WTC11 (cell line): ENCODE data around the gene TCTN1. TPM values are rescaled to one million over a fixed set of nuclear protein-coding genes. Genes with fewer than 3 reads are reported as not detected.

Experiments
- ATAC-seq: fragments of 200-7000 bp; cut with Tn5 transposase; 2 replicates; pipeline ENCODE4 v1.10.0; 2021; ENCODE audit warnings: mild to moderate bottlenecking, moderate library complexity
- CTCF ChIA-PET: fragments of 300-600 bp; sonication (Branson Sonifier 250); formaldehyde crosslinking; loops from one replicate; lab custom pipeline; 2021; ENCODE audit warnings: antibody characterized with exemption; lab: Charles Lee
- POLR2A ChIA-PET: fragments of 350-600 bp; sonication (Branson Sonifier 250); formaldehyde crosslinking; loops from one replicate; lab custom pipeline; 2021; ENCODE audit warnings: antibody characterized with exemption; lab: Charles Lee
- DNase-seq: peaks from one replicate; pipeline ENCODE4 v3.0.0; 2021; ENCODE audit warnings: low spot score
- H3K27ac Mint-ChIP-seq: 2 replicates; pipeline ENCODE4 v1.8.0; 2021; ENCODE audit warnings: mixed read lengths
- H3K27me3 Mint-ChIP-seq: 2 replicates; pipeline ENCODE4 v1.8.0; 2021; ENCODE audit warnings: low read depth, mild to moderate bottlenecking, moderate library complexity, mixed read lengths
- H3K36me3 Mint-ChIP-seq: 2 replicates; pipeline ENCODE4 v1.8.0; 2021; ENCODE audit warnings: mixed read lengths
- H3K4me1 Mint-ChIP-seq: 2 replicates; pipeline ENCODE4 v1.8.0; 2022; ENCODE audit warnings: mixed read lengths
- H3K4me3 Mint-ChIP-seq: 2 replicates; pipeline ENCODE4 v1.8.0; 2021; ENCODE audit warnings: mild to moderate bottlenecking, moderate library complexity, mixed read lengths
- H3K9me3 Mint-ChIP-seq: 2 replicates; pipeline ENCODE4 v1.8.0; 2021; ENCODE audit warnings: mixed read lengths
- CREM ChIP-seq: sonication (generic); formaldehyde crosslinking; IDR thresholded peaks from 2 replicates; pipeline ENCODE4 v1.8.1; 2022; ENCODE audit warnings: mild to moderate bottlenecking, missing genetic modification reagents, moderate library complexity
- EMX1 ChIP-seq: fragments of 250-450 bp; sonication (Bioruptor Pico); IDR thresholded peaks from 2 replicates; pipeline ENCODE4 v1.8.0; 2021; ENCODE audit warnings: mild to moderate bottlenecking
- ESRRA ChIP-seq: sonication (generic); formaldehyde crosslinking; IDR thresholded peaks from 2 replicates; pipeline ENCODE4 v1.8.1; 2022; ENCODE audit warnings: mild to moderate bottlenecking, missing genetic modification reagents, borderline replicate concordance
- FOXJ3 ChIP-seq: sonication (generic); formaldehyde crosslinking; IDR thresholded peaks from 2 replicates; pipeline ENCODE4 v1.9.0; 2021; ENCODE audit warnings: missing genetic modification reagents, mild to moderate bottlenecking, borderline replicate concordance
- FOXP1 ChIP-seq: sonication (generic); formaldehyde crosslinking; IDR thresholded peaks from 2 replicates; pipeline ENCODE4 v1.8.0; 2022; ENCODE audit warnings: missing genetic modification reagents, mild to moderate bottlenecking, moderate library complexity, borderline replicate concordance
- GRHL2 ChIP-seq: fragments of 250-450 bp; sonication (Bioruptor Pico); IDR thresholded peaks from 2 replicates; pipeline ENCODE4 v1.8.0; 2022; ENCODE audit warnings: mild to moderate bottlenecking, moderate library complexity; ENCODE audit not compliant: insufficient replicate concordance, severe bottlenecking
- KAT7 ChIP-seq: sonication (generic); formaldehyde crosslinking; IDR thresholded peaks from 2 replicates; pipeline ENCODE4 v1.8.1; 2023; ENCODE audit warnings: missing genetic modification reagents, mild to moderate bottlenecking, borderline replicate concordance
- NR1H2 ChIP-seq: sonication (generic); formaldehyde crosslinking; IDR thresholded peaks from 2 replicates; pipeline ENCODE4 v1.9.0; 2021; ENCODE audit warnings: mild to moderate bottlenecking, moderate library complexity, missing genetic modification reagents
- NR3C1 ChIP-seq: sonication (generic); formaldehyde crosslinking; conservative IDR thresholded peaks from 2 replicates; pipeline ENCODE4 v1.8.1; 2023; ENCODE audit warnings: low read depth, mild to moderate bottlenecking, missing genetic modification reagents
- ZNF416 ChIP-seq: fragments of 250-450 bp; sonication (Bioruptor Pico); IDR thresholded peaks from 2 replicates; pipeline ENCODE4 v1.9.0; 2021; ENCODE audit warnings: mild to moderate bottlenecking, inconsistent platforms
- total RNA-seq: library from RNA; stranded (reverse); gene quantifications from 3 replicates; pipeline ENCODE4 v1.2.3, GENCODE V29; 2021
- TF ChIP-seq, protein P1 (sequence below): sonication (generic); formaldehyde crosslinking; conservative IDR thresholded peaks from 2 replicates; pipeline ENCODE4 v1.8.1; 2023; ENCODE audit warnings: mild to moderate bottlenecking, low read depth, missing genetic modification reagents, moderate library complexity
- TF ChIP-seq, protein P2 (sequence below): sonication (generic); formaldehyde crosslinking; IDR thresholded peaks from 2 replicates; pipeline ENCODE4 v1.8.0; 2022; ENCODE audit warnings: missing genetic modification reagents
- TF ChIP-seq, protein P3 (sequence below): fragments of 250-450 bp; sonication (Bioruptor Pico); IDR thresholded peaks from 2 replicates; pipeline ENCODE4 v2.1.2; 2022; ENCODE audit warnings: mild to moderate bottlenecking, moderate library complexity
- TF ChIP-seq, protein P4 (sequence below): sonication (generic); formaldehyde crosslinking; IDR thresholded peaks from 2 replicates; pipeline ENCODE4 v1.8.1; 2022; ENCODE audit warnings: low read depth, mild to moderate bottlenecking, moderate library complexity, missing genetic modification reagents, borderline replicate concordance
- TF ChIP-seq, protein P5 (sequence below): sonication (generic); formaldehyde crosslinking; IDR thresholded peaks from 2 replicates; pipeline ENCODE4 v1.8.0; 2022; ENCODE audit warnings: mild to moderate bottlenecking, missing genetic modification reagents

TCTN1 gene
- total RNA-seq, 1 experiment from 2014 or later, result 10.3 TPM

DNA sequence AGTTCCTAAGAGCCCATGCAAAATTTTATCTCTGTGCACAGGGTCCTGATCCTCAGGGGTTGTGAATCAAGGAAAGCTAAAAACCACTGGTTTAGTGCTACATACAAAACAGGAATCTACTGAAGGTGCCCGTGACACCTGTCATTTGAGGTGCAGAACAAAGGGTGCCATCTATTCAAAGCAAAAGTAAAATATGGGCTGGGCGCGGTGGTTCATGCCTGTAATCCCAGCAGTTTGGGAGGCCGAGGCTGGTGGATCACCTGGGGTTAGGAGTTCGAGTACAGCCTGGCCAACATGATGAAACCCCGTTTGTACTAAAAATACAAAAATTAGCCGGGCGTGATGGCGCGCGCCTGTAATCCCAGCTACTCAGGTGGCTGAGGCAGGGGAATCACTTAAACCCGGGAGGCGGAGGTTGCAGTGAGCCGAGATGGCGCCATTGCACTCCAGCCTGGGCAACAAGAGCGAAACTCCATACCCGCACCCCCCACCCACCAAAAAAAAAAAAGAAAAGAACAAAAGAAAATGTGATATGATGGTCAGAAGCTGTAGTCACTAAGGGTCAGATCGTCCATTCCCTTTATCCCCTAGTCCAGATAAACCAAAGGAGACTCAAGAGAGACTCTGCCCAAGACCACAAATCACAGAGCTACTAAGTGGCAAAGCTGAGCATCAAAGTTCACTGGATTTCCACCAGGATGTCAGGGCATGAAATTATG lies 34.2 kb upstream of the TCTN1 start (continued):
- TF ChIP-seq, protein P1, sequence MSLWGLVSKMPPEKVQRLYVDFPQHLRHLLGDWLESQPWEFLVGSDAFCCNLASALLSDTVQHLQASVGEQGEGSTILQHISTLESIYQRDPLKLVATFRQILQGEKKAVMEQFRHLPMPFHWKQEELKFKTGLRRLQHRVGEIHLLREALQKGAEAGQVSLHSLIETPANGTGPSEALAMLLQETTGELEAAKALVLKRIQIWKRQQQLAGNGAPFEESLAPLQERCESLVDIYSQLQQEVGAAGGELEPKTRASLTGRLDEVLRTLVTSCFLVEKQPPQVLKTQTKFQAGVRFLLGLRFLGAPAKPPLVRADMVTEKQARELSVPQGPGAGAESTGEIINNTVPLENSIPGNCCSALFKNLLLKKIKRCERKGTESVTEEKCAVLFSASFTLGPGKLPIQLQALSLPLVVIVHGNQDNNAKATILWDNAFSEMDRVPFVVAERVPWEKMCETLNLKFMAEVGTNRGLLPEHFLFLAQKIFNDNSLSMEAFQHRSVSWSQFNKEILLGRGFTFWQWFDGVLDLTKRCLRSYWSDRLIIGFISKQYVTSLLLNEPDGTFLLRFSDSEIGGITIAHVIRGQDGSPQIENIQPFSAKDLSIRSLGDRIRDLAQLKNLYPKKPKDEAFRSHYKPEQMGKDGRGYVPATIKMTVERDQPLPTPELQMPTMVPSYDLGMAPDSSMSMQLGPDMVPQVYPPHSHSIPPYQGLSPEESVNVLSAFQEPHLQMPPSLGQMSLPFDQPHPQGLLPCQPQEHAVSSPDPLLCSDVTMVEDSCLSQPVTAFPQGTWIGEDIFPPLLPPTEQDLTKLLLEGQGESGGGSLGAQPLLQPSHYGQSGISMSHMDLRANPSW (CRISPR knock-in tag), result no peak
- TF ChIP-seq, protein P2, sequence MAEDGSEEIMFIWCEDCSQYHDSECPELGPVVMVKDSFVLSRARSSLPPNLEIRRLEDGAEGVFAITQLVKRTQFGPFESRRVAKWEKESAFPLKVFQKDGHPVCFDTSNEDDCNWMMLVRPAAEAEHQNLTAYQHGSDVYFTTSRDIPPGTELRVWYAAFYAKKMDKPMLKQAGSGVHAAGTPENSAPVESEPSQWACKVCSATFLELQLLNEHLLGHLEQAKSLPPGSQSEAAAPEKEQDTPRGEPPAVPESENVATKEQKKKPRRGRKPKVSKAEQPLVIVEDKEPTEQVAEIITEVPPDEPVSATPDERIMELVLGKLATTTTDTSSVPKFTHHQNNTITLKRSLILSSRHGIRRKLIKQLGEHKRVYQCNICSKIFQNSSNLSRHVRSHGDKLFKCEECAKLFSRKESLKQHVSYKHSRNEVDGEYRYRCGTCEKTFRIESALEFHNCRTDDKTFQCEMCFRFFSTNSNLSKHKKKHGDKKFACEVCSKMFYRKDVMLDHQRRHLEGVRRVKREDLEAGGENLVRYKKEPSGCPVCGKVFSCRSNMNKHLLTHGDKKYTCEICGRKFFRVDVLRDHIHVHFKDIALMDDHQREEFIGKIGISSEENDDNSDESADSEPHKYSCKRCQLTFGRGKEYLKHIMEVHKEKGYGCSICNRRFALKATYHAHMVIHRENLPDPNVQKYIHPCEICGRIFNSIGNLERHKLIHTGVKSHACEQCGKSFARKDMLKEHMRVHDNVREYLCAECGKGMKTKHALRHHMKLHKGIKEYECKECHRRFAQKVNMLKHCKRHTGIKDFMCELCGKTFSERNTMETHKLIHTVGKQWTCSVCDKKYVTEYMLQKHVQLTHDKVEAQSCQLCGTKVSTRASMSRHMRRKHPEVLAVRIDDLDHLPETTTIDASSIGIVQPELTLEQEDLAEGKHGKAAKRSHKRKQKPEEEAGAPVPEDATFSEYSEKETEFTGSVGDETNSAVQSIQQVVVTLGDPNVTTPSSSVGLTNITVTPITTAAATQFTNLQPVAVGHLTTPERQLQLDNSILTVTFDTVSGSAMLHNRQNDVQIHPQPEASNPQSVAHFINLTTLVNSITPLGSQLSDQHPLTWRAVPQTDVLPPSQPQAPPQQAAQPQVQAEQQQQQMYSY (CRISPR knock-in tag), result no peak
- TF ChIP-seq GRHL2 (CRISPR knock-in tag) (no peak), FOXJ3 (CRISPR knock-in tag) (no peak), ZNF416 (CRISPR knock-in tag) (no peak), NR3C1 (no peak)
- TF ChIP-seq, all 79 proteins: peak for 0

DNA sequence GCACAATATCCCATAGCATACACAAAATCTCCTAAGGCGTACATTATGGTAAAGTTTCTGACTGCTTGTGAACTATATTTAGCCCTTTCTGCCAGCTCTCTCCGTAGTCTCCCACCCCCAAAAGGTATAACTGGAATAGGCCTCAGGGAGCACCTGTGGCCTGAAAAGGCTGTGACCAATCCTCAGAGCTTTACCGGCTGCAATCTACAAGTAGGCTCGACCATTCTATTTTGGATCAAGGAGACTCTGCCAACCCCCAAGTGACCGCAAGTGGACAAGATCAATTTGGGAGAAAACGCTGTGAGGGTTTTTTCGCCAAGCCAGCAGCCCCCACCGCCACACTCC lies 32.0 kb upstream of the TCTN1 start:
- H3K4me3 Mint-ChIP-seq, result peak overlapping the region; percentile 88
- no peaks in the 10 kb centered on the region for H3K36me3 Mint-ChIP-seq
- ChIA-PET POLR2A (interaction anchor here (0.5 kb wide), 1 partner anchor 117 kb away, joined by 7 read pairs; no protein-coding TSS in a partner anchor), CTCF (interaction anchor here (0.6 kb wide), 1 partner anchor 151 kb away, joined by 3 read pairs; no protein-coding TSS in a partner anchor)
- TF ChIP-seq CREM (no peak), FOXP1 (CRISPR knock-in tag) (no peak), EMX1 (CRISPR knock-in tag) (no peak), NR1H2 (CRISPR knock-in tag) (no peak), FOXJ3 (CRISPR knock-in tag) (no peak), ESRRA (CRISPR knock-in tag) (no peak), KAT7 (CRISPR knock-in tag) (no peak)
- TF ChIP-seq, protein P3, sequence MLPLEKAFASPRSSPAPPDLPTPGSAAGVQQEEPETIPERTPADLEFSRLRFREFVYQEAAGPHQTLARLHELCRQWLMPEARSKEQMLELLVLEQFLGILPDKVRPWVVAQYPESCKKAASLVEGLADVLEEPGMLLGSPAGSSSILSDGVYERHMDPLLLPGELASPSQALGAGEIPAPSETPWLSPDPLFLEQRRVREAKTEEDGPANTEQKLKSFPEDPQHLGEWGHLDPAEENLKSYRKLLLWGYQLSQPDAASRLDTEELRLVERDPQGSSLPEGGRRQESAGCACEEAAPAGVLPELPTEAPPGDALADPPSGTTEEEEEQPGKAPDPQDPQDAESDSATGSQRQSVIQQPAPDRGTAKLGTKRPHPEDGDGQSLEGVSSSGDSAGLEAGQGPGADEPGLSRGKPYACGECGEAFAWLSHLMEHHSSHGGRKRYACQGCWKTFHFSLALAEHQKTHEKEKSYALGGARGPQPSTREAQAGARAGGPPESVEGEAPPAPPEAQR (CRISPR knock-in tag), result no peak
- TF ChIP-seq, protein P4, sequence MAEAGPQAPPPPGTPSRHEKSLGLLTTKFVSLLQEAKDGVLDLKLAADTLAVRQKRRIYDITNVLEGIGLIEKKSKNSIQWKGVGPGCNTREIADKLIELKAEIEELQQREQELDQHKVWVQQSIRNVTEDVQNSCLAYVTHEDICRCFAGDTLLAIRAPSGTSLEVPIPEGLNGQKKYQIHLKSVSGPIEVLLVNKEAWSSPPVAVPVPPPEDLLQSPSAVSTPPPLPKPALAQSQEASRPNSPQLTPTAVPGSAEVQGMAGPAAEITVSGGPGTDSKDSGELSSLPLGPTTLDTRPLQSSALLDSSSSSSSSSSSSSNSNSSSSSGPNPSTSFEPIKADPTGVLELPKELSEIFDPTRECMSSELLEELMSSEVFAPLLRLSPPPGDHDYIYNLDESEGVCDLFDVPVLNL, result no peak
- TF ChIP-seq, protein P5, sequence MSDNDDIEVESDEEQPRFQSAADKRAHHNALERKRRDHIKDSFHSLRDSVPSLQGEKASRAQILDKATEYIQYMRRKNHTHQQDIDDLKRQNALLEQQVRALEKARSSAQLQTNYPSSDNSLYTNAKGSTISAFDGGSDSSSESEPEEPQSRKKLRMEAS (CRISPR knock-in tag), result no peak
- peaks cover 53% of the 10 kb centered on the region for H3K4me1 Mint-ChIP-seq
- DNase-seq (no peak), ATAC-seq (no peak)
- no peaks in the 10 kb centered on the region for H3K9me3 Mint-ChIP-seq
- H3K27me3 Mint-ChIP-seq, result no peaks in the 10 kb centered on the region
- H3K27ac Mint-ChIP-seq, result no peak overlapping the region
